ENCODE data around the gene FAM111B.
"Not testable (repeated sequence)": the region's sequence is repeated elsewhere in the genome, so short reads cannot be mapped to it uniquely, and the experiment has no call there.

- TF ChIP-seq POLR2A, CTCF, EP300 (IDR thresholded peaks at IDR 0.05): not testable (repeated sequence)
Measured at GRCh38 chr11:59095225-59095624, 11.8 kb upstream of the FAM111B start.
